Kidney epithelial cell (primary cell): ENCODE results near the gene HOXB6. TPM values are rescaled to one million over a fixed set of nuclear protein-coding genes. Genes with fewer than 3 reads are reported as not detected.
A peak's percentile ranks its signal among the peaks of the same experiment; 100 is the strongest.

ENCODE experiments used
- DNase-seq: peaks from one replicate; pipeline ENCODE4 v3.0.0-alpha.2; 2010; ENCODE audit warnings: low read depth
- H3K27me3 ChIP-seq: 2 replicates; pipeline ENCODE4 v1.6.0; 2011; ENCODE audit warnings: low read length; ENCODE audit not compliant: control insufficient read depth, insufficient read depth
- H3K36me3 ChIP-seq: 2 replicates; pipeline ENCODE4 v1.5.1; 2011; ENCODE audit warnings: low read length; ENCODE audit not compliant: control insufficient read depth, insufficient read depth
- H3K4me3 ChIP-seq: 2 replicates; pipeline ENCODE4 v1.5.1; 2011; ENCODE audit warnings: low read depth, mild to moderate bottlenecking, control low read depth, low read length
- total RNA-seq: library from RNA; depleted of rRNA; stranded (reverse); fragments of >200 nt; gene quantifications from 2 replicates; pipeline ENCODE4 v1.2.3, GENCODE V29; 2015
- TF ChIP-seq, protein P1 (sequence below): IDR thresholded peaks from 2 replicates; pipeline ENCODE4 v1.5.1; 2011; ENCODE audit warnings: mild to moderate bottlenecking, moderate library complexity, low read length, control low read depth, inconsistent platforms; ENCODE audit not compliant: insufficient read depth, poor library complexity, severe bottlenecking

Gene HOXB6
- total RNA-seq, 1 donor from 2014 or later = 30.7 TPM

DNA sequence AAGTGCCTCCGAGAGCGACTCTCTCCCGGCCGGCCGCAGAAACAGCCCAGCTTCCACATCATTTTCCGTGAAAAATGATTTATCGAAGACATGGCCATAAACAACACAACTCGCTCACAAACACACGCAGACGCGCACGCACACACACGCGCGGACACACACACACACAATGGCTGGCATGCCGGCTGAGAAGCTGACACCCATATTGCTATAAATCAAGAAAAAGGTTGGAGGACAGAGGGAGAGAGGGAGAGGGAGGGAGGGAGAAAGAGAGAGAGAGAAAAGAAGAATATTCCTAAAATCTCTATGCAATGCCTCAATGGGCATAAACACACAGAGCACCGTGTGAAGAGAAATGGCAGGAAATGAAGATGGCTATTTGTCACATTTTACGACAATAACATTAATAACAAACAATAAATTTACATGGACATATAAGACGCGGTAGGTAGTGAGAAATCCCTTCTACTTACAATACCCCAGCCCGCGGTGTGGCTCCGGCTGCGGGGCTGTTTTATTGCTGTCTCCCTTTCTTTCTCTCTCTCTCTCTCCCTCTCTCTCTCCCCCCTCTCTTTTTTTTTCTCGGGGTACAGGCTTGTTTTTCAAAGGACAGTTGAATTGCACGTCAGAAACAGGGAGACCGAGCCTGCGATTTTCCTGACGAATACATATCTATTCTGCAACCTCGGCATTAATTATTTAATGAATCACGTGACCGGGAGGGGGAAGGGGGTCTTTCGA, 36.1 kb downstream of the HOXB6 start:
- Histone ChIP-seq H3K27me3 (no peaks in the 10 kb centered on the region), H3K36me3 (peaks cover 1% of the 10 kb centered on the region), H3K4me3 (peak overlapping the region; percentile 26)
- DNase-seq = no peak
- TF ChIP-seq, protein P1, sequence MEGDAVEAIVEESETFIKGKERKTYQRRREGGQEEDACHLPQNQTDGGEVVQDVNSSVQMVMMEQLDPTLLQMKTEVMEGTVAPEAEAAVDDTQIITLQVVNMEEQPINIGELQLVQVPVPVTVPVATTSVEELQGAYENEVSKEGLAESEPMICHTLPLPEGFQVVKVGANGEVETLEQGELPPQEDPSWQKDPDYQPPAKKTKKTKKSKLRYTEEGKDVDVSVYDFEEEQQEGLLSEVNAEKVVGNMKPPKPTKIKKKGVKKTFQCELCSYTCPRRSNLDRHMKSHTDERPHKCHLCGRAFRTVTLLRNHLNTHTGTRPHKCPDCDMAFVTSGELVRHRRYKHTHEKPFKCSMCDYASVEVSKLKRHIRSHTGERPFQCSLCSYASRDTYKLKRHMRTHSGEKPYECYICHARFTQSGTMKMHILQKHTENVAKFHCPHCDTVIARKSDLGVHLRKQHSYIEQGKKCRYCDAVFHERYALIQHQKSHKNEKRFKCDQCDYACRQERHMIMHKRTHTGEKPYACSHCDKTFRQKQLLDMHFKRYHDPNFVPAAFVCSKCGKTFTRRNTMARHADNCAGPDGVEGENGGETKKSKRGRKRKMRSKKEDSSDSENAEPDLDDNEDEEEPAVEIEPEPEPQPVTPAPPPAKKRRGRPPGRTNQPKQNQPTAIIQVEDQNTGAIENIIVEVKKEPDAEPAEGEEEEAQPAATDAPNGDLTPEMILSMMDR = no peak

- DNase-seq = no peak
- H3K4me3 ChIP-seq = no peak overlapping the region
- H3K36me3 ChIP-seq = peaks cover 3% of the 10 kb centered on the region
- TF ChIP-seq, protein P1 = no peak
- H3K27me3 ChIP-seq = no peaks in the 10 kb centered on the region
Measured at GRCh38 chr17:48567646-48568354, 37.0 kb downstream of the HOXB6 start.

GRCh38 chr17:48567209-48567608, 37.6 kb downstream of the HOXB6 start:
- TF ChIP-seq, protein P1 = no peak
- peaks cover 3% of the 10 kb centered on the region for H3K36me3 ChIP-seq
- no peak for DNase-seq
- no peaks in the 10 kb centered on the region for H3K27me3 ChIP-seq
- no peak overlapping the region for H3K4me3 ChIP-seq

DNA sequence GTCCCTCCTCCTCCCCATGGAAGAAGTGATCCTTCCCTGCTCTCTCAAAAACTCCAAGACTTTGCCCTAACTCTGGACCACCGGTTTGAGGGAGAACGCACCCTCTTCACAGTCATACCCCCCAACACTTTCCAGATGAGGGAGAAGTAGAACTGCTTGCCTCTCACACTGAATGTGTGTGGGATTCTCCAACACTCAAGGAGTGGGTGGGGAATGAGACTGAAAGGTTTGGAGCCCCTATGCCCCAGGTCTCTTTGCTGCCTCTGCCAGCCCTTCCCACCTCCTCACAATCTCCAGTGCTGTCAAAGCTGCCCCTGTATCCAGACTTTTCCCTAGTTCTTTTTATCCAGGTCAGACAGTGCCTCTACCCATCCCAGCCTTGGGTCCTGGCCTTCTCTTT, 38.1 kb downstream of the HOXB6 start:
- TF ChIP-seq, protein P1 = no peak
- no peaks in the 10 kb centered on the region for H3K27me3 ChIP-seq
- H3K36me3 ChIP-seq = peaks cover 3% of the 10 kb centered on the region
- DNase-seq = no peak
- no peak overlapping the region for H3K4me3 ChIP-seq

DNA sequence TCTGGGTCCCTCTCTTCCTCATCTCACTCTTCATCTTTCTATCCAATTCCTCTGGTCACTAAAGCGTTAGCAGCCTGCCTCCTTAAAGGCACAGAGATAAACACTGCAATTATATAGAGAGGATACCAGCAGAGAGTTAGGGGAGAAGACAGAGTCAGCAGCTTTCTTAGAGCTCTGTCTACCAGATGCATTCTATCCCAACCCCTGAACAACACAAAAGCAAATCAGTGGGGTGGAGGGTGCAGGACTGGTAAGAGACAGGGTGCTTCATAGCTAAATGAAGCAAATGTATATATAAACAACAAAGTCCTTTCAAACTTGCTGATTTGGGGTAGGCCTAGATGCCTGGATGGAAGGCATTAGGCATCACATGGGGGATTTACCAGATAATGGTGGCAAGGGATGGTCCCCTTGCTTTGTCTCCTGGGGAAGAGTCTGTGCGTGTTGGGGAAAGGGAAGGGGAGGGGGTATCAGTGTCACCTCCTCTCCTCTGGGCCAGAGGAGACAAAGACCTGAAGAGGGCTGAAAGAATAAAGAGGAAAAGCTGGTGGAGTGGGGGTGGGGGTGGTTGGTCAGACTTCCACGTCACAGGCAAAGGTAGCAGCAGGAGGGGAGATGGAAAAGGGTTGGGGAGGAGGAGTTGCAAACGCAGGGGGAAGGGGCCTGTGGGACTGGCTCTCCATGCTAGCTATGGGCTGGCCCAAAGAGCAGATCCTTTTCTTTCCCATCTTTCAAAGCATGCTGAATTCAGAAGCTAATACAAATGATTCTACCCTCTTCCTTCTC, 38.7 kb downstream of the HOXB6 start:
- TF ChIP-seq, protein P1 = no peak
- peaks cover 3% of the 10 kb centered on the region for H3K36me3 ChIP-seq
- no peaks in the 10 kb centered on the region for H3K27me3 ChIP-seq
- H3K4me3 ChIP-seq = no peak overlapping the region
- no peak for DNase-seq
